C4-2B (cell line): ENCODE results near the gene SPATA24.

Source experiments
- ZFX ChIP-seq: fragments of 450-650 bp; IDR thresholded peaks from 2 replicates; pipeline ENCODE4 v1.6.1; 2017
- TF ChIP-seq, protein P1 (sequence below): fragments of 450-650 bp; conservative IDR thresholded peaks from 2 replicates; pipeline ENCODE4 v1.5.1; 2017; ENCODE audit warnings: mild to moderate bottlenecking

GRCh38 chr5:139435676-139436075, 31.8 kb upstream of the SPATA24 start:
- TF ChIP-seq, protein P1, sequence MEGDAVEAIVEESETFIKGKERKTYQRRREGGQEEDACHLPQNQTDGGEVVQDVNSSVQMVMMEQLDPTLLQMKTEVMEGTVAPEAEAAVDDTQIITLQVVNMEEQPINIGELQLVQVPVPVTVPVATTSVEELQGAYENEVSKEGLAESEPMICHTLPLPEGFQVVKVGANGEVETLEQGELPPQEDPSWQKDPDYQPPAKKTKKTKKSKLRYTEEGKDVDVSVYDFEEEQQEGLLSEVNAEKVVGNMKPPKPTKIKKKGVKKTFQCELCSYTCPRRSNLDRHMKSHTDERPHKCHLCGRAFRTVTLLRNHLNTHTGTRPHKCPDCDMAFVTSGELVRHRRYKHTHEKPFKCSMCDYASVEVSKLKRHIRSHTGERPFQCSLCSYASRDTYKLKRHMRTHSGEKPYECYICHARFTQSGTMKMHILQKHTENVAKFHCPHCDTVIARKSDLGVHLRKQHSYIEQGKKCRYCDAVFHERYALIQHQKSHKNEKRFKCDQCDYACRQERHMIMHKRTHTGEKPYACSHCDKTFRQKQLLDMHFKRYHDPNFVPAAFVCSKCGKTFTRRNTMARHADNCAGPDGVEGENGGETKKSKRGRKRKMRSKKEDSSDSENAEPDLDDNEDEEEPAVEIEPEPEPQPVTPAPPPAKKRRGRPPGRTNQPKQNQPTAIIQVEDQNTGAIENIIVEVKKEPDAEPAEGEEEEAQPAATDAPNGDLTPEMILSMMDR = no peak
- no peak for TF ChIP-seq ZFX
